AG09309 (cell line): Measurements from ENCODE around the gene KRTAP10-4.

ENCODE experiments used
- DNase-seq: peaks from one replicate; pipeline ENCODE4 v3.0.0-alpha.2; 2010; ENCODE audit warnings: low read depth
- H3K4me3 ChIP-seq: 2 replicates; pipeline ENCODE4 v1.5.1; 2011; ENCODE audit warnings: mild to moderate bottlenecking, low read depth, low read length, moderate library complexity; ENCODE audit not compliant: control insufficient read depth
- TF ChIP-seq, protein P1 (sequence below): IDR thresholded peaks from 2 replicates; pipeline ENCODE4 v1.5.1; 2011; ENCODE audit warnings: mild to moderate bottlenecking, low read depth, low read length, inconsistent platforms; ENCODE audit not compliant: insufficient read depth, control insufficient read depth; ENCODE audit errors: missing control alignments

The KRTAP10-4 gene

GRCh38 chr21:44592446-44593311 is 19.1 kb downstream of the KRTAP10-4 start, which contains the start of gene KRTAP10-6:
KRTAP10-6 (minus strand) TSS chr21:44592505; CDS start chr21:44592484, 21 bp downstream.
- TF ChIP-seq, protein P1, sequence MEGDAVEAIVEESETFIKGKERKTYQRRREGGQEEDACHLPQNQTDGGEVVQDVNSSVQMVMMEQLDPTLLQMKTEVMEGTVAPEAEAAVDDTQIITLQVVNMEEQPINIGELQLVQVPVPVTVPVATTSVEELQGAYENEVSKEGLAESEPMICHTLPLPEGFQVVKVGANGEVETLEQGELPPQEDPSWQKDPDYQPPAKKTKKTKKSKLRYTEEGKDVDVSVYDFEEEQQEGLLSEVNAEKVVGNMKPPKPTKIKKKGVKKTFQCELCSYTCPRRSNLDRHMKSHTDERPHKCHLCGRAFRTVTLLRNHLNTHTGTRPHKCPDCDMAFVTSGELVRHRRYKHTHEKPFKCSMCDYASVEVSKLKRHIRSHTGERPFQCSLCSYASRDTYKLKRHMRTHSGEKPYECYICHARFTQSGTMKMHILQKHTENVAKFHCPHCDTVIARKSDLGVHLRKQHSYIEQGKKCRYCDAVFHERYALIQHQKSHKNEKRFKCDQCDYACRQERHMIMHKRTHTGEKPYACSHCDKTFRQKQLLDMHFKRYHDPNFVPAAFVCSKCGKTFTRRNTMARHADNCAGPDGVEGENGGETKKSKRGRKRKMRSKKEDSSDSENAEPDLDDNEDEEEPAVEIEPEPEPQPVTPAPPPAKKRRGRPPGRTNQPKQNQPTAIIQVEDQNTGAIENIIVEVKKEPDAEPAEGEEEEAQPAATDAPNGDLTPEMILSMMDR = no peak
- no peak for DNase-seq
- no peak within 1 kb of the TSS for H3K4me3 ChIP-seq

- no peak overlapping the region for H3K4me3 ChIP-seq
- TF ChIP-seq, protein P1 = no peak
- no peak for DNase-seq
Measured at GRCh38 chr21:44593598-44594405, 20.3 kb downstream of the KRTAP10-4 start.

- TF ChIP-seq, protein P1 = no peak
- no peak for DNase-seq
- H3K4me3 ChIP-seq = no peak overlapping the region
Measured at GRCh38 chr21:44594406-44594916, 20.9 kb downstream of the KRTAP10-4 start.

GRCh38 chr21:44595524-44595923 is 22.0 kb downstream of the KRTAP10-4 start:
- TF ChIP-seq, protein P1 = no peak
- DNase-seq = no peak
- no peak overlapping the region for H3K4me3 ChIP-seq

DNA sequence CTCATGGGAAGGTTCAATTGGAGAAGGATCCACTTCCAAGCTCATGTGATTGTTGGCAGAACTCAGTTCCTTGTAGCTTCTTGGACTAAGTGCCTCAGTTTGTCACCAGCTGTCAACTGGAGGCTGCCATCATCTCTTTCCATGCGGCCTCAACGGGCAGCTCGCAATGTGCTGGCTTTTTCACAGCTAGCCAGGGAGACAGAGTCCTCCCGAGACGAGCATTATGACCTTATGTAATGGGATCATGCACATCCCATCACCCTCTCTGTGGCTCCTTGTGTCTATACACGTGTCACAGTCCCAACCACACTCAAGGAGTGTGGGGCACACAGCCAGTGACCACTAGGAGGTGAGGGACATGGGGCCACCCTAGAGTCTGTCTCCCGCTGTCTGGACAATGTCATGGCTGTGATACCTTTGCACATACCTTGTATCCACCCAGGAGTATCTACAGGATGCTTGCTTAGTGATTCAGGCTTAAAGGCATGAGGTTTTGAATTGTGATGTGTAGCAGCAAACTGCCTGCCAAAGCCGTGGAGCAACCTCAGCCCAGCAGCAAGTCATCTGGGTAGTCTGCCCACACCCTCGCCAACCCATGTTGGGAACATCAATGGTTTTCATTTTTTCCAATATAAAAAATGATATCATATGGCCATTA is 22.7 kb downstream of the KRTAP10-4 start:
- TF ChIP-seq, protein P1 = no peak
- DNase-seq = no peak
- no peak overlapping the region for H3K4me3 ChIP-seq

DNA sequence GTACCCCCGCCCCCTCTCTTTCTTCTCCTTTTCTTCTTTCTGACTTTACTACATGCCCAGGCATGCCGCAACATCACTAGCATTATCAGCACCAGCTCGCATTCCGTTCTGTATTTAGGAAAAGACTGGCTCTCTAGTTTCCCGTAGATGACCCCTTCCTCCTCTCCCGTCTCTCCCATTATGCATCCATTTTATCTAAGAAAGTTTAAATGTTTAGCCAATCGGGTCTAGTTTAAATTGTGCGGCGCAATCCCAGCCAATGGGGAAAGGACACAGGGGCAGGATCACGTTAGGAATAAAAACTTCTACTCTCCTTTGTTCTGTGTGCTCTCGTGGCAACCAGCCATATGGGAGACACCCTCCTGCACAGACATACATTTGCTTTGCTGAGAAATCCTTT is 24.5 kb downstream of the KRTAP10-4 start:
- DNase-seq = no peak
- no peak overlapping the region for H3K4me3 ChIP-seq
- TF ChIP-seq, protein P1 = no peak
